Thoracic aorta (tissue), 2 donors: ENCODE results near the gene STAB1. TPM values are rescaled to one million over a fixed set of nuclear protein-coding genes. Genes with fewer than 3 reads are reported as not detected.

ENCODE experiments used
- ATAC-seq: fragments of 150-250 bp; one replicate; pipeline ENCODE4 v1.8.0; 2017; ENCODE audit warnings: low read depth; ENCODE audit not compliant: insufficient number of reproducible peaks, low FRiP score
- DNase-seq: peaks from one replicate; pipeline ENCODE4 v3.0.0-alpha.2; 2020; ENCODE audit warnings: low spot score
- H3K27ac ChIP-seq, 2 donors: fragments of 200-600 bp; sonication (generic); 1 replicate in 1 of 2; 2 replicates in 1 of 2; pipeline ENCODE4 v1.5.1; 2016; ENCODE audit warnings: mild to moderate bottlenecking in 2 of 2, moderate library complexity in 2 of 2
- H3K27me3 ChIP-seq: fragments of 200-600 bp; sonication (generic); replicated peaks from 2 replicates; pipeline ENCODE4 v1.6.0; 2016; ENCODE audit warnings: mild to moderate bottlenecking; ENCODE audit not compliant: insufficient read depth
- H3K36me3 ChIP-seq: fragments of 200-600 bp; sonication (generic); one replicate; pipeline ENCODE4 v1.5.1; 2016
- H3K4me1 ChIP-seq, 2 donors: fragments of 200-600 bp; sonication (generic); 1 replicate in 1 of 2; 2 replicates in 1 of 2; pipeline versions ENCODE4 v1.5.1 to v1.6.0; 2016; ENCODE audit warnings: low read depth in 2 of 2, mild to moderate bottlenecking in 1 of 2; ENCODE audit not compliant: control insufficient read depth in 1 of 2
- H3K4me3 ChIP-seq: fragments of 200-600 bp; sonication (generic); 2 replicates; pipeline ENCODE4 v1.5.1; 2016; ENCODE audit warnings: mild to moderate bottlenecking
- H3K9me3 ChIP-seq: fragments of 200-600 bp; sonication (generic); 2 replicates; pipeline ENCODE4 v1.5.1; 2016
- total RNA-seq, 2 donors: library from RNA; depleted of rRNA; stranded (reverse); fragments of >200 nt; gene quantifications; one replicate each; pipeline versions ENCODE4 v1.1.0 to v1.2.3, GENCODE V29; 2016
- TF ChIP-seq, protein P1 (sequence below): fragments of 200-600 bp; sonication (generic); IDR thresholded peaks from one replicate; pipeline ENCODE4 v1.5.1; 2019; ENCODE audit warnings: antibody characterized with exemption

STAB1 gene
- total RNA-seq, 2 donors from 2014 or later: 249 to 837 TPM

DNA sequence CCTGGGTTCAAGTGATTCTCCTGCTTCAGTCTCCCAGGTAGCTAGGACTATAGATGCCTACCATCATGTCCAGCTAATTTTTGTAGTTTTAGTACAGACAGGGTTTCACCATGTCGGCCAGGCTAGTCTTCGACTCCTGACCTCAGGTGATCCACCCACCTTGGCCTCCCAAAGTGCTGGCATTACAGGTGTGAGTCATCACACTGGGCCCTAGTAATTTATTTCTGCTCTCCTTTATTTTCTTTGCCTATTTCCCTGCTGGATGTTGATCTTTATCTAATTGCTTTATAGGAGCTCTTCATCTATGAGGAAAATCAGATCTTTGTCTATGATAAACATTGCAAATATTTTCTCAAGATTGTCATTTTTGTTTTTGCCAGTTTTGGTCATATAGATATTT, 72.9 kb downstream of the STAB1 start:
- ATAC-seq: no peak
- Histone ChIP-seq H3K4me1 (no peaks in the 10 kb centered on the region), H3K36me3 (peaks cover 3% of the 10 kb centered on the region), H3K27me3 (no peaks in the 10 kb centered on the region), H3K9me3 (no peaks in the 10 kb centered on the region), H3K27ac (no peak overlapping the region), H3K4me3 (no peak overlapping the region)
- no peak for DNase-seq
- TF ChIP-seq, protein P1, sequence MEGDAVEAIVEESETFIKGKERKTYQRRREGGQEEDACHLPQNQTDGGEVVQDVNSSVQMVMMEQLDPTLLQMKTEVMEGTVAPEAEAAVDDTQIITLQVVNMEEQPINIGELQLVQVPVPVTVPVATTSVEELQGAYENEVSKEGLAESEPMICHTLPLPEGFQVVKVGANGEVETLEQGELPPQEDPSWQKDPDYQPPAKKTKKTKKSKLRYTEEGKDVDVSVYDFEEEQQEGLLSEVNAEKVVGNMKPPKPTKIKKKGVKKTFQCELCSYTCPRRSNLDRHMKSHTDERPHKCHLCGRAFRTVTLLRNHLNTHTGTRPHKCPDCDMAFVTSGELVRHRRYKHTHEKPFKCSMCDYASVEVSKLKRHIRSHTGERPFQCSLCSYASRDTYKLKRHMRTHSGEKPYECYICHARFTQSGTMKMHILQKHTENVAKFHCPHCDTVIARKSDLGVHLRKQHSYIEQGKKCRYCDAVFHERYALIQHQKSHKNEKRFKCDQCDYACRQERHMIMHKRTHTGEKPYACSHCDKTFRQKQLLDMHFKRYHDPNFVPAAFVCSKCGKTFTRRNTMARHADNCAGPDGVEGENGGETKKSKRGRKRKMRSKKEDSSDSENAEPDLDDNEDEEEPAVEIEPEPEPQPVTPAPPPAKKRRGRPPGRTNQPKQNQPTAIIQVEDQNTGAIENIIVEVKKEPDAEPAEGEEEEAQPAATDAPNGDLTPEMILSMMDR: no peak

DNA sequence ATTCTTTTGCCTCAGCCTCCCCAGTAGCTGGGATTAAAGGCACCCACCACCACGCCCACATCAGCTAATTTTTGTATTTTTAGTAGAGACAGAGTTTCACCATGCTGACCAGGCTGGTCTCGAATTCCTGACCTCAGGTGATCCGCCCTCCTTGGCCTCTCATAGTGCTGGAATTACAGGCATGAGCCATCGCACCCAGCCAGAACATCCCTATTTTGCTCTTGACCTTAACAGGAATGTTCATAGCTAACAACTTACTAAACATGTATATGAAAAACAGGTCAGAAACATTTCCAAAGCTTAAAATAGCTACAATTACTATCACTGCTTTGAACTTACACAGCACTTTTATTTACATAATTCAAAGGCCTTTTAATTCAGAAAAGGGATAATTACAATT, 74.9 kb downstream of the STAB1 start:
- Histone ChIP-seq H3K36me3 (peaks cover 11% of the 10 kb centered on the region), H3K27me3 (no peaks in the 10 kb centered on the region), H3K27ac (no peak overlapping the region), H3K9me3 (no peaks in the 10 kb centered on the region), H3K4me1 (no peaks in the 10 kb centered on the region), H3K4me3 (no peak overlapping the region)
- TF ChIP-seq, protein P1: no peak
- DNase-seq (no peak), ATAC-seq (no peak)

DNA sequence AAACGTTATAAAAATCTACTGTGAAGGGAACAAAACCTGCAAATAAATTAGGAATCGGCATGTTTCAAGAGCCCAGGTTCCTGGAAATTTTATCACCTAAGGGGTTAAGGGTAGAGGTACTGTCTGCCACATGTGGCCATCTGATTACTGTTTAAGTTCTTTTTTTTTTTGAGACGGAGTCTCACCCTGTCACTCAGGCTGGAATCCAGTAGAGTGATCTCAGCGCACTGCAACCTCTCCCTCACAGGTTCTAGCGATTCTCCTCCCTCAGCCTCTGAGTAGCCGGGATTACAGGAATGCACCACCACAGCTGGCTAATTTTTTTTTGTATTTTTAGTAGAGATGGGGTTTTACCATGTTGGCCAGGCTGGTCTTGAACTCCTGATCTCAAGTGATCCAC, 77.1 kb downstream of the STAB1 start:
- TF ChIP-seq, protein P1: no peak
- Histone ChIP-seq H3K36me3 (peaks cover 25% of the 10 kb centered on the region), H3K9me3 (no peaks in the 10 kb centered on the region), H3K4me1 (no peaks in the 10 kb centered on the region), H3K4me3 (no peak overlapping the region), H3K27ac (no peak overlapping the region), H3K27me3 (no peaks in the 10 kb centered on the region)
- DNase-seq: no peak
- ATAC-seq: no peak

Other genes starting within 250 kb of the STAB1 start
- 10 to 100 TPM; 41.6 to 51.9 TPM for gene PPM1M, start 249.6 kb upstream of the STAB1 start, total RNA-seq
- 10 to 100 TPM; 44.5 to 66.2 TPM for gene WDR82, start 216.7 kb upstream of the STAB1 start, total RNA-seq
- gene GLYCTK, start 207.5 kb upstream of the STAB1 start, total RNA-seq: 10 to 100 TPM; 14.1 to 14.2 TPM
- gene DNAH1, start 179.0 kb upstream of the STAB1 start, total RNA-seq: 10 to 100 TPM; 14.6 to 21.0 TPM
- 10 to 100 TPM; 55.1 to 67.2 TPM for gene BAP1, start 85.3 kb upstream of the STAB1 start, total RNA-seq
- gene PHF7, start 84.7 kb upstream of the STAB1 start, total RNA-seq: 1 to 10 TPM; 5.9 to 7.6 TPM
- 10 to 100 TPM; 16.8 to 18.1 TPM for gene SEMA3G, start 50.2 kb upstream of the STAB1 start, total RNA-seq
- gene TNNC1, start 41.3 kb upstream of the STAB1 start, total RNA-seq: 1 to 10 TPM; 1.5 to 3.0 TPM
- 100 to 1,000 TPM in 1 of 2 donors, 10 to 100 TPM in 1; 95.9 to 124 TPM for gene NISCH, start 39.7 kb upstream of the STAB1 start, total RNA-seq
- 10 to 100 TPM; 47.6 to 83.4 TPM for gene NT5DC2, start 38.5 kb downstream of the STAB1 start, total RNA-seq
- gene UQCC5, start 41.3 kb downstream of the STAB1 start, total RNA-seq: 1 to 10 TPM in 1 of 2 donors, under 1 TPM in 1; 0.95 to 8.7 TPM
- 10 to 100 TPM; 84.5 to 87.2 TPM for gene PBRM1, start 190.6 kb downstream of the STAB1 start, total RNA-seq
- gene GNL3, start 190.7 kb downstream of the STAB1 start, total RNA-seq: 100 to 1,000 TPM in 1 of 2 donors, 10 to 100 TPM in 1; 38.2 to 136 TPM
- gene GLT8D1, start 210.5 kb downstream of the STAB1 start, total RNA-seq: 10 to 100 TPM; 54.4 to 64.6 TPM
- gene SPCS1, start 210.8 kb downstream of the STAB1 start, total RNA-seq: 100 to 1,000 TPM in 1 of 2 donors, 10 to 100 TPM in 1; 99.9 to 133 TPM